Vagina (tissue), 2 donors: ENCODE data around the gene GNG8.

Experiments
- POLR2A ChIP-seq, 2 donors: fragments of 450-650 bp; IDR thresholded peaks; one replicate each; pipeline ENCODE4 v1.6.1; 2017; ENCODE audit warnings: antibody characterized with exemption in 2 of 2, mild to moderate bottlenecking in 2 of 2, moderate library complexity in 2 of 2
- TF ChIP-seq, protein P1 (sequence below), 3 experiments: fragments of 450-650 bp in 2 of 3; fragments of 200-600 bp in 1 of 3; sonication (generic) in 1 of 3; IDR thresholded peaks; one replicate each; pipeline ENCODE4 v1.5.1; 2017 to 2019; ENCODE audit warnings: antibody characterized with exemption in 3 of 3, mild to moderate bottlenecking in 2 of 3, moderate library complexity in 2 of 3

DNA sequence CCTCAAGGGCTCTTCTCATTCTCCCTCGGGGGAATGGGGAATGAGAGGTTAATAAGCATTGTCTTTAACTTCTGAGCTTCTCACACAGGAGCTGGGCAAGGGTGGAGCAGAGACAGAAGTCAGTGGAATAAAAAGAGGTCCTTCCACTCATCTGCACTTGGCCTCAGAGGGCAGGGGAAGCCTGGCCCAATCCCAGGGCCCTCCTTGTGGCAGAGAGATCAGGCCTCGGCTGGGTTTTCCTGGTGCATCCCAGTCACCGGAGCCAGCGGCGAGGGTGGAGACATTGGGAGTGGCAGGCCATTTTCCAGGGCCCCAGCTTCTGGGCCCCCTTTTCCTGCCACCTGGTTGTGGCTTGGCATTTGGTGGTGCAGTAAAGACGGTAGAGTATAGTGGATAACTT, 24.2 kb downstream of the GNG8 start:
- TF ChIP-seq, protein P1, sequence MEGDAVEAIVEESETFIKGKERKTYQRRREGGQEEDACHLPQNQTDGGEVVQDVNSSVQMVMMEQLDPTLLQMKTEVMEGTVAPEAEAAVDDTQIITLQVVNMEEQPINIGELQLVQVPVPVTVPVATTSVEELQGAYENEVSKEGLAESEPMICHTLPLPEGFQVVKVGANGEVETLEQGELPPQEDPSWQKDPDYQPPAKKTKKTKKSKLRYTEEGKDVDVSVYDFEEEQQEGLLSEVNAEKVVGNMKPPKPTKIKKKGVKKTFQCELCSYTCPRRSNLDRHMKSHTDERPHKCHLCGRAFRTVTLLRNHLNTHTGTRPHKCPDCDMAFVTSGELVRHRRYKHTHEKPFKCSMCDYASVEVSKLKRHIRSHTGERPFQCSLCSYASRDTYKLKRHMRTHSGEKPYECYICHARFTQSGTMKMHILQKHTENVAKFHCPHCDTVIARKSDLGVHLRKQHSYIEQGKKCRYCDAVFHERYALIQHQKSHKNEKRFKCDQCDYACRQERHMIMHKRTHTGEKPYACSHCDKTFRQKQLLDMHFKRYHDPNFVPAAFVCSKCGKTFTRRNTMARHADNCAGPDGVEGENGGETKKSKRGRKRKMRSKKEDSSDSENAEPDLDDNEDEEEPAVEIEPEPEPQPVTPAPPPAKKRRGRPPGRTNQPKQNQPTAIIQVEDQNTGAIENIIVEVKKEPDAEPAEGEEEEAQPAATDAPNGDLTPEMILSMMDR (IDR thresholded peaks at IDR 0.05): no peak
- TF ChIP-seq POLR2A (IDR thresholded peaks at IDR 0.05): no peak
